Stimulated activated CD8-positive, alpha-beta memory T cell treated with anti-CD3 and anti-CD28 coated beads, Interleukin-2, amount 100 ng/mL, for 1 hour (primary cell): ENCODE measurements around the gene AFMID.

ENCODE experiments used
- DNase-seq, 2 donors: peaks; one replicate each; pipeline ENCODE4 v3.0.0-alpha.2; 2020; ENCODE audit warnings: low read depth in 2 of 2

Gene AFMID

GRCh38 chr17:78255029-78255656 is 68.0 kb downstream of the AFMID start:
- no peak for DNase-seq

- no peak for DNase-seq
These were observed 69.0 kb downstream of the AFMID start for GRCh38 chr17:78255953-78256706.

DNA sequence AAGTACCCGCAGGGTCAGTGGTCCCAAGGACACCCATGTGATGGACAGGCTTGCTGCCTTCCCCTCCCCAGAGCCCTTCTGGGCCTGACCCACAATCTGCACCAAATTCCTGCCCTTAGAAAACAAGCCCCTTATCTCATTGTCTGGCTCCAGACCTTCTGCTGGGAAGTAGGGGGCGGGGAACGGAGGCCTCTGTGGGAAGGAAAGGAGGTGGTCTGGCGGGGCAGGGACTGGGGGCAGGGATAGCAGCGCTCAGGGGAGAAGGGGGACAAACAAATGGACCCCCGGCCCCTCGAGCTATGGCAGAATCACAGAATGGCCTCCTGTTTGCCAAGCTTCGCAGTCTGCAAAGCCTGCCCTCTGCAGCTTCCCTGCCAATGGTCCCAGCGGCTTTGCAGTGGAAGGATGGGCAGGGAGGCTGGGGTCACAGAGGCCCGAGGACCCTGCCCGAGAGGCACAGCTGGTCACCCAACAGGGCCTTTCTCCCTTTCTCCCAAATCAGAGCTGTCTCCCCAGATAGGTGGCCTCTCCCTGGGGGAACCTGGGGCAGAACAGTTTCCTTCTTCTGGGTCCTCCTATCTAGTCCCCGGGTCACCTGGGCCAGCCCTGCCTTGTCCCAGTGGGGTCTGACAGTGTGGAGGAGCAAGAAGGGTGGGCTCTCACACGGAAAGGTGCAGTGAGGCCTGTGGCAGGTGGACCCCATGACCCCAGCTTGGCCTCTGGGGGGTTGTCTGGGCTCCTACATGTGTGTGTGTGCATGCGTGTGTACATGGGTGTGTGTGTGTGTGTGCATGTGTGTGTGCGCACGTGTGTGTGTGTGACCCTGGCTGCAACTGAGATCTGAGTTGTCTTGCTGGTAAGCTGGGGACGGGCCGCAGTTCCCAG is 69.8 kb downstream of the AFMID start:
- no peak for DNase-seq
